Neuronal stem cell (in vitro differentiated cells): ENCODE data around the gene MCCC1.

Experiments used
- DNase-seq: peaks from one replicate; pipeline ENCODE4 v3.0.0-alpha.2; 2013; ENCODE audit warnings: low spot score
- H2AFZ ChIP-seq: one replicate; pipeline ENCODE4 v1.6.1; 2013; ENCODE audit warnings: mild to moderate bottlenecking, low read length, inconsistent platforms
- H2AK5ac ChIP-seq: 2 replicates; pipeline ENCODE4 v1.6.1; 2013; ENCODE audit warnings: low read depth, mild to moderate bottlenecking, inconsistent platforms, low read length, moderate library complexity, mixed read lengths
- H2BK120ac ChIP-seq: 2 replicates; pipeline ENCODE4 v1.6.1; 2013; ENCODE audit warnings: low read depth, mild to moderate bottlenecking, inconsistent platforms, low read length, moderate library complexity, mixed read lengths
- H2BK12ac ChIP-seq: one replicate; pipeline ENCODE4 v1.6.1; 2013; ENCODE audit warnings: low read length, inconsistent platforms
- H2BK15ac ChIP-seq: 2 replicates; pipeline ENCODE4 v1.6.1; 2013; ENCODE audit warnings: mild to moderate bottlenecking, low read length, inconsistent platforms, mixed read lengths
- H2BK5ac ChIP-seq: one replicate; pipeline ENCODE4 v1.6.1; 2013; ENCODE audit warnings: inconsistent platforms, mild to moderate bottlenecking, low read length, moderate library complexity
- H3K14ac ChIP-seq: one replicate; pipeline ENCODE4 v1.6.1; 2013; ENCODE audit warnings: low read length, inconsistent platforms
- H3K18ac ChIP-seq: 2 replicates; pipeline ENCODE4 v1.6.1; 2013; ENCODE audit warnings: low read length, inconsistent platforms
- H3K23ac ChIP-seq: 2 replicates; pipeline ENCODE4 v1.6.1; 2013; ENCODE audit warnings: low read depth, mild to moderate bottlenecking, mixed read lengths, low read length, inconsistent platforms; ENCODE audit not compliant: poor library complexity
- H3K27ac ChIP-seq: replicated peaks from 3 replicates; pipeline ENCODE4 v1.5.1; 2013; ENCODE audit warnings: low read length, inconsistent platforms
- H3K27me3 ChIP-seq, 3 experiments: 2 replicates each; pipeline ENCODE4 v1.6.1; 2013; ENCODE audit warnings: low read length in 3 of 3, mild to moderate bottlenecking in 2 of 3, inconsistent platforms in 1 of 3, low read depth in 1 of 3, mixed read lengths in 1 of 3, moderate library complexity in 1 of 3; ENCODE audit not compliant: control insufficient read depth in 3 of 3, insufficient read depth in 3 of 3
- H3K36me3 ChIP-seq, 2 donors: replicated peaks in 1 of 2; 2 replicates each; pipeline ENCODE4 v1.6.1; 2013; ENCODE audit warnings: low read length in 2 of 2; ENCODE audit not compliant: control insufficient read depth in 2 of 2, insufficient read depth in 2 of 2
- H3K4ac ChIP-seq: 2 replicates; pipeline ENCODE4 v1.6.1; 2013; ENCODE audit warnings: inconsistent platforms, mild to moderate bottlenecking, low read length, moderate library complexity
- H3K4me1 ChIP-seq, 2 donors: 1 replicate in 1 of 2; 2 replicates in 1 of 2; pipeline ENCODE4 v1.6.1; 2013; ENCODE audit warnings: low read length in 2 of 2, low read depth in 1 of 2; ENCODE audit not compliant: control insufficient read depth in 2 of 2, insufficient read depth in 1 of 2
- H3K4me2 ChIP-seq: one replicate; pipeline ENCODE4 v1.6.1; 2013; ENCODE audit warnings: mild to moderate bottlenecking, low read length, inconsistent platforms; ENCODE audit not compliant: insufficient read depth, poor library complexity, severe bottlenecking
- H3K4me3 ChIP-seq, 2 donors: 2 replicates each; pipeline ENCODE4 v1.5.1; 2013; ENCODE audit warnings: low read length in 2 of 2, mild to moderate bottlenecking in 2 of 2, inconsistent platforms in 1 of 2, moderate library complexity in 1 of 2
- H3K79me1 ChIP-seq: one replicate; pipeline ENCODE4 v1.6.1; 2013; ENCODE audit warnings: low read depth, mild to moderate bottlenecking, inconsistent platforms, low read length, moderate library complexity
- H3K9ac ChIP-seq: one replicate; pipeline ENCODE4 v1.6.1; 2013; ENCODE audit warnings: mild to moderate bottlenecking, low read depth, low read length, inconsistent platforms; ENCODE audit not compliant: poor library complexity
- H3K9me3 ChIP-seq, 2 donors: replicated peaks in 1 of 2; 2 replicates each; pipeline versions ENCODE3 to v1.6.1; 2013; ENCODE audit warnings: low read length in 2 of 2, mild to moderate bottlenecking in 2 of 2, inconsistent platforms in 1 of 2, low read depth in 1 of 2, mixed read lengths in 1 of 2, moderate library complexity in 1 of 2; ENCODE audit not compliant: control insufficient read depth in 2 of 2, insufficient read depth in 1 of 2
- H4K8ac ChIP-seq: one replicate; pipeline ENCODE4 v1.6.1; 2013; ENCODE audit warnings: low read depth, mild to moderate bottlenecking, inconsistent platforms, low read length, moderate library complexity
- H4K91ac ChIP-seq: one replicate; pipeline ENCODE4 v1.6.1; 2013; ENCODE audit warnings: low read length, low read depth, mild to moderate bottlenecking, inconsistent platforms; ENCODE audit not compliant: poor library complexity
- WGBS, 2 donors: extraction: QIAGEN DNeasy Blood & Tissue Kit; methylation state at CpG; one replicate each; pipeline ENCODE4 v1.1.7; 2013; ENCODE audit warnings: missing lambda C conversion rate in 2 of 2, mixed read lengths in 1 of 2; ENCODE audit not compliant: insufficient read length in 2 of 2, insufficient replicate concordance in 1 of 2; ENCODE audit errors: extremely low coverage in 2 of 2; 5-methylcytosine and 5-hydroxymethylcytosine counted together

Gene MCCC1

DNA sequence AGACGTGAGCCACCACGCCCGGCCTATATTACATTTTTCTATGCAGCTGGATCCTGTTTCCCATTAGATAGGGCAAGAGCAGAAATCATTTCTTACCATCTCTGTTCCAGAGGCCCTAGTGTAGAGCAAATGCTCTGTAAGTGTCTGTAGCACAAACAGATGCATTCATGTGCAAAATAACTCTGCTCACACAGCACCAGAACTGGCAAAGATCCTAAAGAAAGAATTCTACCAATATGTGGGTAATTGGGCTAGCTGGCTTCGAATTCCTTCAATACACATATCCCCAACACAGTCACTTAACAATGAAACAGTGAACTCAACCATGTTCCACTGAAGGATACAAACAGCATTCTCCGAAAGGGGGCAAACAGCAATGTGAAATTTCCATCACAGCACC lies 86.2 kb downstream of the MCCC1 start:
- Histone ChIP-seq H4K91ac (no peak overlapping the region), H2BK12ac (no peak overlapping the region), H3K4ac (no peak overlapping the region), H2AFZ (no peak overlapping the region), H3K36me3 (peaks cover 2 to 24% of the 10 kb centered on the region in 2 donors), H3K27ac (no peak overlapping the region), H3K4me1 (no peaks in the 10 kb centered on the region), H3K4me2 (no peak overlapping the region), H3K18ac (no peak overlapping the region), H2BK5ac (no peak overlapping the region), H3K9ac (no peak overlapping the region), H3K23ac (no peak overlapping the region), H3K14ac (no peak overlapping the region), H4K8ac (no peak overlapping the region), H3K27me3 (no peaks in the 10 kb centered on the region), H3K4me3 (no peak overlapping the region), H2AK5ac (no peak overlapping the region), H2BK120ac (no peak overlapping the region), H2BK15ac (no peak overlapping the region), H3K79me1 (peaks cover 4% of the 10 kb centered on the region), H3K9me3 (no peaks in the 10 kb centered on the region)
- no CpG with 5 or more reads among the region's 5 CpGs for whole genome bisulfite sequencing, 2 donors
- no peak for DNase-seq

DNA sequence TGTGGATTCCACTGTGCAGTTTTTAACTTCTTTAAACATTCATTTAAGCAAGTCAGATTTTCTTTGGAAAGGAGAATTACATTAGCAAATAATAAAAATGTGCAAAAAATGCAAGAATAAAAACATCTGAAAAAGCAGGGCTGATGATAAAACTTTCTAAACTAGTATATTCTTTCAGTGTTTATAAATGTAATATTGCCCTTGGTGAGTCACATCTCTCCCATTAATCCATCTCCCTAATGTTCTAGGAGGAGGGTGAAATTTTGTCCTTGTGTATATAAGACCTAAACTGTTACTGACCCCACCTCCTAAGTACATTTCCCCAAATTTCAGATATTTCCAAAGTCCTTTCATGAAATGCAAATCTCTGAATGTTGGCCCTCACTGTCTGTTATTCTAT lies 90.5 kb downstream of the MCCC1 start:
- Histone ChIP-seq H2BK12ac (no peak overlapping the region), H2BK120ac (no peak overlapping the region), H3K79me1 (peaks cover 4% of the 10 kb centered on the region), H3K36me3 (peaks cover 0 to 2% of the 10 kb centered on the region in 2 donors), H3K4ac (no peak overlapping the region), H2BK15ac (no peak overlapping the region), H3K14ac (no peak overlapping the region), H2BK5ac (no peak overlapping the region), H3K27ac (no peak overlapping the region), H3K23ac (no peak overlapping the region), H3K4me1 (no peaks in the 10 kb centered on the region), H3K9me3 (no peaks in the 10 kb centered on the region), H3K9ac (no peak overlapping the region), H3K4me2 (no peak overlapping the region), H3K18ac (no peak overlapping the region), H3K27me3 (no peaks in the 10 kb centered on the region), H4K8ac (no peak overlapping the region), H4K91ac (no peak overlapping the region), H3K4me3 (no peak overlapping the region), H2AK5ac (no peak overlapping the region), H2AFZ (no peak overlapping the region)
- no peak for DNase-seq

DNA sequence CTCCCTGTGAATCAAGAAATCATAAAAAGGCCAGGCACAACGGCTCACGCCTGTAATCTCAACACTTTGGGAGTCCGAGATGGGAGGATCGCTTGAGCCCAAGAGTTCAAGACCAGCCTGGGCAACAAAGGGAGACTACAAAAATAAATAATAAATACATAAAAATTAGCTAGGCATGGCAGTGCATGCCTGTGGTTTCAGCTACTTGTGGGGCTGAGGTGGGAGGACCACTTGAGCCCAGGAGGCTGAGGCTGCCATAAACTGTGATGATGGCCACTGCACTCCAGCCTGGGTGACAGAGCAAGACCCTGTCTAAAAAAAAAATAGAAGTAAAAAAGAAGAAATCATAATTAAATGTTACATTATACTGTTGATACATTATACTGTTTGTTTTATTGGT lies 91.0 kb downstream of the MCCC1 start:
- Histone ChIP-seq H3K9ac (no peak overlapping the region), H3K27ac (no peak overlapping the region), H3K27me3 (no peaks in the 10 kb centered on the region), H2BK120ac (no peak overlapping the region), H2BK5ac (no peak overlapping the region), H3K18ac (no peak overlapping the region), H4K8ac (no peak overlapping the region), H2BK12ac (no peak overlapping the region), H3K4ac (no peak overlapping the region), H3K4me1 (no peaks in the 10 kb centered on the region), H3K36me3 (peaks cover 0 to 2% of the 10 kb centered on the region in 2 donors), H4K91ac (no peak overlapping the region), H3K4me2 (no peak overlapping the region), H3K23ac (no peak overlapping the region), H2AFZ (no peak overlapping the region), H3K79me1 (peaks cover 4% of the 10 kb centered on the region), H2BK15ac (no peak overlapping the region), H3K9me3 (no peaks in the 10 kb centered on the region), H3K4me3 (no peak overlapping the region), H3K14ac (no peak overlapping the region), H2AK5ac (no peak overlapping the region)
- WGBS, 2 donors = no CpG with 5 or more reads among the region's 4 CpGs
- DNase-seq = no peak

DNA sequence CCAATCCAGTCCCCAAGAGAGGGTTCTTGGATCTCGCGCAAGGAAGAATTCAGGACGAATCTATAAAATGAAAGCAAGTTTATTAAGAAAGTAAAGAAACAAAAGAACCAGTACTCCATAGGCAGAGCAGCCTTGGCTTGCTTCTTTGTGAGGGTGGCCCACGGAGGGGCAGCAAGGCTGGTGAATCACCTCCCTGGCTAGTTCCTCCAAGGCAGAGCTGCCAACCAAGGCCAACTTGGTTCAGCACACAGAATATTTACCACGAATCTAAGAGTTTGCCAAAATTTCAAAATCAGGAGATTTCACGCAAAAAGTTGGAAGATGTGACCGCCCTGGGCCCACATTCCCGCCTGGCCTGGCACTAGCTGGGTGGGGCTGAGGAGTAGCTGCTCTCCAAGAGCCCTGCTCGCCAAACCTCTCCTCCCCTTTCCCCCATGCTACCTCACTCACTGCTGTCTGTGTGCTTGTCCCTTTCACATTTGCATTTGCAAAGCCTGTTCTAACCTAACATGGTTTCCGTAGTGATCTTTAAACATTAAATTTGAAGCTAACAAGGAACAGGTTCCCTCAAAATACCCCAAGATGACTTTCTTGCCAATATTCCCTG lies 92.8 kb downstream of the MCCC1 start:
- H2BK120ac ChIP-seq = no peak overlapping the region
- H2BK5ac ChIP-seq = no peak overlapping the region
- no peaks in the 10 kb centered on the region for H3K27me3 ChIP-seq
- no peaks in the 10 kb centered on the region for H3K9me3 ChIP-seq
- H3K79me1 ChIP-seq = no peaks in the 10 kb centered on the region
- no peak overlapping the region for H3K14ac ChIP-seq
- H3K4me3 ChIP-seq = no peak overlapping the region
- H3K23ac ChIP-seq = no peak overlapping the region
- H3K18ac ChIP-seq = peak overlapping the region; percentile 69
- H3K36me3 ChIP-seq = no peaks in the 10 kb centered on the region
- no peaks in the 10 kb centered on the region for H3K4me1 ChIP-seq
- no peak overlapping the region for H3K27ac ChIP-seq
- no peak overlapping the region for H2AK5ac ChIP-seq
- H3K4me2 ChIP-seq = no peak overlapping the region
- no peak overlapping the region for H3K9ac ChIP-seq
- no peak for DNase-seq
- no CpG with 5 or more reads among the region's 10 CpGs for WGBS, 2 donors
- no peak overlapping the region for H3K4ac ChIP-seq
- H2BK12ac ChIP-seq = no peak overlapping the region
- no peak overlapping the region for H2BK15ac ChIP-seq
- H2AFZ ChIP-seq = peak overlapping the region; percentile 7
- H4K8ac ChIP-seq = no peak overlapping the region
- H4K91ac ChIP-seq = no peak overlapping the region
